Upper lobe of right lung (tissue), 1 donor: ENCODE data around the gene KBTBD7. TPM values are rescaled to one million over a fixed set of nuclear protein-coding genes. Genes with fewer than 3 reads are reported as not detected.

ENCODE experiments used
- ATAC-seq: fragments of 200-7000 bp; cut with Tn5 transposase; one replicate; pipeline ENCODE4 v1.9.1; 2020; ENCODE audit warnings: mild to moderate bottlenecking, moderate library complexity
- DNase-seq: peaks from one replicate; pipeline ENCODE4 v3.0.0-alpha.2; 2020
- H3K27ac ChIP-seq: fragments of 200-600 bp; one replicate; pipeline ENCODE4 v1.8.0; 2022
- H3K27me3 ChIP-seq: fragments of 200-600 bp; one replicate; pipeline ENCODE4 v1.8.0; 2022; ENCODE audit warnings: mild to moderate bottlenecking
- H3K36me3 ChIP-seq: fragments of 200-600 bp; one replicate; pipeline ENCODE4 v1.8.0; 2022
- H3K4me1 ChIP-seq: fragments of 200-600 bp; one replicate; pipeline ENCODE4 v1.8.0; 2022
- H3K4me3 ChIP-seq: fragments of 200-600 bp; one replicate; pipeline ENCODE4 v1.8.0; 2022; ENCODE audit warnings: mild to moderate bottlenecking
- H3K9me3 ChIP-seq: fragments of 200-600 bp; one replicate; pipeline ENCODE4 v1.8.0; 2022
- CTCF ChIP-seq: fragments of 200-600 bp; IDR thresholded peaks from one replicate; pipeline ENCODE4 v1.8.0; 2022; ENCODE audit warnings: antibody characterized with exemption
- intact Hi-C: fragments of 100-400 bp; cut with DNase I; formaldehyde crosslinking; loops from one replicate; pipeline ENCODE4 v1.11.0; 2022
- total RNA-seq: library from RNA; stranded (reverse); fragmentation: NEBNext Ultra II Directional; extraction: Animal tissue kit (Norgen Biotek cat#: 25700); gene quantifications from one replicate; pipeline ENCODE4 v1.2.1, GENCODE V29; 2021
- donor health status: DM: no; HTN: yes; CAD: no; lungs with severe emphysema.

The KBTBD7 gene
- total RNA-seq, 1 donor from 2014 or later, result 7.8 TPM

- no peak for ATAC-seq
- Histone ChIP-seq H3K4me1 (no peaks in the 10 kb centered on the region), H3K27me3 (no peaks in the 10 kb centered on the region), H3K4me3 (no peak overlapping the region), H3K9me3 (peaks cover 14% of the 10 kb centered on the region), H3K27ac (no peak overlapping the region), H3K36me3 (no peaks in the 10 kb centered on the region)
- no peak for DNase-seq
- TF ChIP-seq CTCF, result no peak
- intact Hi-C loops, result no loop called here
Measured at GRCh38 chr13:41145136-41145908, 49.0 kb downstream of the KBTBD7 start.

- no peaks in the 10 kb centered on the region for H3K4me1 ChIP-seq
- H3K27ac ChIP-seq, result no peak overlapping the region
- H3K4me3 ChIP-seq, result no peak overlapping the region
- intact Hi-C loops, result no loop called here
- ATAC-seq (no peak), DNase-seq (no peak)
- no peaks in the 10 kb centered on the region for H3K27me3 ChIP-seq
- no peak for TF ChIP-seq CTCF
- H3K9me3 ChIP-seq, result peaks cover 11% of the 10 kb centered on the region
- H3K36me3 ChIP-seq, result no peaks in the 10 kb centered on the region
Measured at GRCh38 chr13:41144576-41144975, 49.8 kb downstream of the KBTBD7 start.

Other genes starting within 250 kb of the KBTBD7 start
- gene ELF1, start 175.3 kb downstream of the KBTBD7 start, total RNA-seq, result 81.5 TPM
- 11.0 TPM for gene WBP4, start 133.1 kb downstream of the KBTBD7 start, total RNA-seq
- gene KBTBD6, start 61.8 kb downstream of the KBTBD7 start, total RNA-seq, result 5.7 TPM
- 10.7 TPM for gene MTRF1, start 69.0 kb upstream of the KBTBD7 start, total RNA-seq
- 20.9 TPM for gene NAA16, start 116.7 kb upstream of the KBTBD7 start, total RNA-seq